ENCODE results near the gene ADD3.

ADD3 gene

GRCh38 chr10:110006358-110007160, 1.2 kb upstream of the ADD3 start:
- peak; percentile 67 for DNase-seq (ENCODE audit: low read depth)

- DNase-seq (ENCODE audit: low read depth), result no peak
These were observed 553 bp upstream of the ADD3 start for GRCh38 chr10:110007161-110007700.

DNA sequence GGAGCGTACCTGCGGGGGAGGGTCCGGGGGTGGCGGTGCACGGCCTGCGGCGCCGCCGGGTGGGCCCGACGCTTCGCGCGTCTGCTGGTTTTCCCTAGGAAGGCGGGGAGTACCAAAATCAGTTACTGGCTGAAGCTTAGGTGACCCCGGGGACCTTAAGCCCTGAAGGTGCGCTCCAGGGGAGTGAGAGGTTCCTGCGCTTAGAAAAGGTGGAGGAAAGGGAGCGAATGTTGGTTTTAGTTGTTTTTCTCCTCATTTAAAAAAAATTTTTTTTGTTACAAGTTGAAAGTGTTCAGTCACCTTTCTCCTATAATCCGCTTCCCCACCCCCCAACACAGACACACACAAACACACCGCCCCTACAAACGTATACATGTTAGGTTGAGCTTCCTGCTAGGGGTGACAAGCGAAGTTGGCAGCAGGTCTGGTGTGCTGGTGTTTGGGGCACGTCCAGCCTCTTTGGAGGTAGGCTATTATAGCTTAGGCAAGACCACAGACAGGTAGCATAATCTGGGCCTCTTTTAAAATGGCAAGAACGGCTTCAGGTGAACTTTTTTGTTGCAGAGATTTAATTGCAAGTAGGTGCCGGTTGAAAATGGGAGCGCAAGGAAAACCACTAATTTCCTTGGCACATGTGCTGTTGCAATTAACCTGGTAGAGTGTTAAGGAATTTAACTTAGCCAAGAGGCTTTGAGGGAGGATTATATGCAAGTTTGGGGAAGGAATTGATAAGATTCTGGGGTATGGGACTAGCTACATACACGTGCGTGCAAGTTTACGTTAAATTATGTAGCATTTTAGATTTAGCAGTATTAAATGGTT, 945 bp downstream of the ADD3 start:
- DNase-seq (ENCODE audit: low read depth), result no peak

DNA sequence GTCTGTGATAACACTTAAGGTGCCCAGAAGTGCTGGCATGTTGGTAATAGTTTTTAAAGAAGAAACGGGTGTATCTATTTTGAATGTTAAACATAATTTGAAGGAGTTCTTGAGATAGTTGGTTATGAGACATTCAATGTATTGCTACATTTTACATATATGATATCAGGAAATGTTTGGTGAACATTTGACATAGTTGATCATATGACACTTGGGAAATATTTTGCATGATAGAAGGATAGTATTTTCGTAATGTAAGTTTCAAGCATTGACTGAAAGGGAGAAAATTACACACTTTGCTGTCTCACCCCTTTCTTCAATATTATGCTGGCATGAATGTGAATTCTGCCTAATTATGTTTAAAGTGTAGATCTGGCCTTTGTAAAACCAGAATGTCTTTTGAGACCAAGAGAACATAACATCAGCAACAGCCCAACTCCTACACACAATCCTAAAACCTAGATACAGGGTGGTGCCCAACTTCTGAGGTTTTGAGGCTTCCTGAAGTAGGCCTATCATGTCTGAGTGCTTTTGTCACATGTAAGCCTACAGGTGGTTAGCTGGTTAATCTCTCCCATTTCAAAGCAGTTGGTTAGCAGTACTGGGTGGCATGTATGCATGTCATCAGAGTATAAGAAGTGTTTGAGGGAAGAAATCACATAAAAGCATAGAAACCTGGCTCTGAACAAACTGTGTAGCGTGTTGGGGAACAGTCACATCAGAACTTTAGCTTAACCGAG, 2.1 kb downstream of the ADD3 start:
- no peak for DNase-seq (ENCODE audit: low read depth)

DNA sequence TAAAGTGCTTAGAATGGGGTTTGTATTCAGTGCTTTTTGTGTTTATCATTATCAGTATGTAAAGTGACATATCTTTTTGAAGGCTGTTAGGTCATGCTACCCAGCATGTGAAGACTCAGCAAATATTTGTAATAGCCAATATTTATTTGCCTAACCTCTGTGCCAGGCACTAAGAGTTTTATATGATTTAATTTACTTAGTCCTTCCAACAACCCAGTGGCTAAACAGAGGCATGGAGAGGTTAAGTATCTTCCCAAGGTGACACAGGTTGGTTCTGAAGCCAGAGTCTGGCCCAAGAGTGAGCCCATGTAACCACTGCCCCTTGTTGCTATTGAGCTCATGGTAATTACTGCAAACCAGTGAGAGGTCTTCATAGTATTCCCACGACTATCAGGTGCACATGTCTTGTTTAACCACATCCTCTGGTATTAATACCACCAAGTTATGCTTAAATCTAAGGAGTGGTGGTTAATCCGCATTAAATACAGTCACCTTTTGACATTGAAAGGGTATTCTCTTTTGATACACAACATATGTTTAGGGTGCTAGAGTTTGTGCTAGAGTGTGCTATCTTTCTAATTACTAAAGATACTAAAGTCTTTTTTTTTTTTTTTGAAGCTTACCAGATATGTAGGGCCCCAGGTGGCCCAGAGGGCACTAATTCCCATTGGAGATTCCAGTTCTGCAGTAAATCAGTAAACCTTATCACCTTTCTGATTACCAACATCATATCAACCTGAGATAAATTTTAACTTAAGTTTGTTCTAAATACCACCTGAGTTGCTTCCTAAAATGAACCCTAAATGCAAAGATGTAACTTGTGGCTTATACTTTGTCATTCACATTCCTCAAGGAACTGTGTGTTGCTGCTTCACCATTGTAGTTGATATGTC, 2.9 kb downstream of the ADD3 start:
- no peak for DNase-seq (ENCODE audit: low read depth)

GRCh38 chr10:110011681-110012080, 3.9 kb downstream of the ADD3 start:
- no peak for DNase-seq (ENCODE audit: low read depth)

DNA sequence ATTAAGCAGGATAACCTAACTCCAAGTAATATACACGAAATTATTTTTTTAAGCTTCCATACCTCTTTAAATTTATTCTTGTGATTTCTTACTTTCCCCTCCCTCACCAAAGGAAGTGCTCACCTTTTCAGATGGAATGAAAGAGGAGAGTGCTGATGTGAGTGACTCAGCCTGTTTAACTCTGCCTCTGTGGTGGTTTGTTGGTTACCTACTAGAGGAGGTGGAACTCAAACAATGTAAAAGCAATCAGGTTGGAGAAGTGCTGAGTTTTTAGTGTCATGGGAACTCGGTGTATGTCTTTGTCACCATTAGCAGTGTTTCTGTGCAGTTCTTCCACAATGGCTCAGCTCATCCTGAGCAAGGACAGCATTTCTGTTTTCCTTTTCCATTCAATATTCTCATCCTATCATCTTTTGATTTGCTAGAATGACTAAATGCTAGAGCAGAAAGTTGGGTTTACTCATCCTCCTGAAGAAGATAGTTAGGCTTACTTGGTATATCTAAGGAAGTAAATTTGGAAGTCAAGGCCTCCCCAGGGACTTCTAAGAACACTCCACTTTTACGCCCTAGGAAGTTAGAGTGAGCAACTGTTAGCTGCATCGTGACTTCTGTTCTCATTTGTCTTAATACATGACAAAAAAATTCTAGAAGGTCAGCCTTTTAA, 6.0 kb downstream of the ADD3 start:
- DNase-seq (ENCODE audit: low read depth), result no peak

DNA sequence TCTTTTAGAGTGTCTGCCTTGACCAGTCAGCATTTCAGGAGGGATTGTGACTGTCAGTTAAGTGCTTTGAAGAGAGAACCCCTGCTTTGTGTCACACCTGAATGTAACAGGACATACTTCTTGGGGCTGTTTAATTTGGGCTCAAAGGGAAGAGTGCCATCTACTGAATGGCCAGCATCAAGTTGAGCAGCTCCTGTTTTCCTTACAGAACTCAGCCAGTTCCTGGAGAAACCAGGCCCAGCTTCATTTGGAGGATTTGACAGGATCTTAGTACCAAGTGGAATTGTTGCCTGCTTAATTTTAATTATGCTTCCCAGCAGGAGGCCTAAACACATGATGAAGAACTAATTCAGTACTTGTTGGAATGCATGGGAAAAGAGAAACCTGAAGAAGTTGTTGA, 8.3 kb downstream of the ADD3 start:
- DNase-seq (ENCODE audit: low read depth), result no peak

- no peak for DNase-seq (ENCODE audit: low read depth)
These were observed 9.3 kb downstream of the ADD3 start for GRCh38 chr10:110017052-110017451.

GRCh38 chr10:110017907-110018306, 10.1 kb downstream of the ADD3 start:
- DNase-seq (ENCODE audit: low read depth), result no peak

DNA sequence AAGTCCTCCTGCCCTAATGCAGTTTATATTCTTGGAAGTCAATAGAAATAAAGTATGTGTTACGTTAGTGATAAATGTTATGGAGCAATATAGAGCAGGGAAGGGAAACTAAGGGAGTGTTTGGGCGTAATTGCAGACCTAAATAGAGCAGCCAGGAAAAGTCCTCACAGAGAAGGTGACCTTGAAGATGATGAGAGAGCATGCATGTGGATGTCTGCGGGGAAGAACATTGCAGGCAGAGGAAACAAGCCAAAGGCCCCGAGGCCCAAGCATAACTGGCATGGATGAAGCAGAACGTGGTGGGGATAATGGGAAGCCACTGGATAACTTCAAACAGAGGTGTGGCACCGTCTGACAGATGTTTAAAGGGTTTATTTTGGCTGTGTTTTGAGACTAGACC, 12.5 kb downstream of the ADD3 start:
- no peak for DNase-seq (ENCODE audit: low read depth)

DNA sequence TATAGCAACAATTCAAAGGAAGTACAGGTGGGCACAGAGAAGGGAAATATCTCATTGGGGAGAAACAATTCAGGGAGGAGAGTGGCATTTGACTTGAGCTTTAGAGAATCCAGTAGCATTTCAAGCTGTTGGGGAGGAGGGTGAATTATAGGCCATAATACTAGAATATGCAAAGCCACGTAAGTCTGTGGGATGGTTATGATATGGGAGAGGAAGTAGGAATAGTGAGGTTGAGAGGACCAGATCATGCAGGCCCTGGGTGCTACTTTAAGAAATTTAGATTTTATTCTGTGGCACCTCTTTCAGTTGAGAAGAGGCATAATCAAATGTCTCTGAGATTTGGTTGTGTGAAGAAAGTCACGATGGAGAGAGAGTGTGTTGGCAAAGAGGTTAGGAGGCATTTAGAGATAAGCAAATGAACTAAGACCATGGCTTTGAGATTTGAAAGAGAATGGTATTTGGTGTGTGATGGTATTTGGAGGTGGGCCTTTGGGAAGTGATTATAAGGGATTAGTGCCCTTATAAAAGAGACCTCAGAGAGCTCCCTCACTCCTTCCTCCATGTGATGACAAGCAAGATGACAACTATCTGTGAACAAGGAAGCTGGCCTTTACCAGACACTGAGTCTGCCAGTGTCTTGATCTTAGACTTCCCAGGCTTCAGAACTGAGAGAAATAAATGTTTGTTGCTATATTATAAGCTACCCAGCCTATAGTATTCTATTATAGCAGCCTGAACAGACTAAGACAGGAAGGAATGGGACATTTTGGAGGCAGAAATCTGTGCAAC, 15.1 kb downstream of the ADD3 start:
- no peak for DNase-seq (ENCODE audit: low read depth)

DNA sequence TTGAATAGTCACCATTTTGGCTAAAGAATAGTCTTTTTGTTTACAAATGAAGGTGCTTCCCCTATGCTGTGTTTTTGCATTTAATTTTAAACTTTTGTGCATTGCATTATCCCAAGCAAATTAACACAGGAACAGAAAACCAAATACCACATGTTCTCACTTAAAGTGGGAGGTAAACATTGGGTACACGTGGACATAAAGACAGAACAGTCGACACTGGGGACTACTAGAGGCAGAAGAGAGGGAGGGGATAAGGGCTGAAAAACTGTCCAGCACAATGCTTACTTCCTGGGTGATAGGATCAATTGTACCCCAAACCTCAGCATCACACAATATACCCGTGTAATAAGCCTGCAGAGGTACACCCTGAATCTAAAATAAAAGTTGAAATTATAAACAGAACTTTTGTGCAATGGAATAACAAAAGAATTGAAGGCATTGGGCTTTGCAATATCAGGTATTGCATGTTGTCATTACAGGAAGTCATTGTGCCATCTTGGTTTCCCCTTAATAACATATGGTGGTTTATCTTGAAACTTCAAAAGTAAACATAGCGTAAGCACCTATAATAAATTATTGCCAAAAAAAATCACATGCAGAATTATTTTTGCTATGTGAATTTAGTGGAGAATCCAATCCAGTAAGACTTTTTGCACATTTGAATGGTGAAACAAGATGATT, 16.1 kb downstream of the ADD3 start:
- no peak for DNase-seq (ENCODE audit: low read depth)

GRCh38 chr10:110029450-110029849, 21.7 kb downstream of the ADD3 start:
- no peak for DNase-seq (ENCODE audit: low read depth)

- DNase-seq (ENCODE audit: low read depth), result no peak
These were observed 25.3 kb downstream of the ADD3 start for GRCh38 chr10:110032801-110033700.

GRCh38 chr10:110033701-110034235, 26.0 kb downstream of the ADD3 start:
- no peak for DNase-seq (ENCODE audit: low read depth)

GRCh38 chr10:110034596-110034995, 26.8 kb downstream of the ADD3 start:
- DNase-seq (ENCODE audit: low read depth), result no peak

Measured in HS-5 (cell line).